ENCODE measurements around the gene ZNF18. TPM values are rescaled to one million over a fixed set of nuclear protein-coding genes. Genes with fewer than 3 reads are reported as not detected.

Gene ZNF18
- total and polyA plus RNA-seq, 2 donors (not counting 3 experiments of a cell fraction or from before 2014, with no cell fraction given), result 2.3 to 5.8 TPM

DNA sequence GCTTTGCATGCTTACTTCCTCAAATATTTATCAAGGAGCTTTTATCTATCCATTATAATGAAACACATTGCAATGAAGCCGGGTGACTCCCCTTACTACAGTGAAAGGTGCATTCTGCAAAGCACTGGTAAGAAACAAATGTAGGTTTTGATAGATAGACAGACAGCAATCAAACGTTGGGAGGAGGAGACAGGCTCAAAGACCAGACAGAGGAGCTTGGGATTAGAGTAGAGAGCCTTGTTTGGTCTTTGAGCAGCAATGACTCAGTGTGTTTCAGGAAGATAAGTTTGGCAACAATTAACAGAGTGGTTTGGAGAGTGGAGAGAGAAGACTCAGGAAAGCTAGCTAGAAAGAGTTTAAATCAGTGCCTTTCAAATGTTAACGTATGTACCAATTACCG is 68.8 kb downstream of the ZNF18 start:
- no peaks in the 10 kb centered on the region for H3K79me2 ChIP-seq (ENCODE audit: control insufficient read depth, insufficient read depth, low read length)
- no peak overlapping the region for H3K9ac ChIP-seq (replicated peaks; ENCODE audit: extremely low read depth, insufficient read depth, low read length)
- ChIA-PET POLR2A (interaction anchor here (0.6 kb wide), 2 partner anchors 69 to 1962 kb away, joined by 3 read pairs; partner anchors contain the start of gene ZNF18), CTCF (no interaction called here)
- H3K9me1 ChIP-seq (replicated peaks; ENCODE audit: control insufficient read depth, extremely low read depth, insufficient read depth, low read length), result no peaks in the 10 kb centered on the region
- H3K9me3 ChIP-seq (replicated peaks; ENCODE audit: control insufficient read depth, insufficient read depth, low read length), result no peaks in the 10 kb centered on the region
- dilution Hi-C loops (cut with MboI; ENCODE audit: extremely low pct_ligation_motif_present, low sequenced_read_pairs) (no loop called here), intact Hi-C loops (cut with micrococcal nuclease) (no loop called here)
- FAIRE-seq, result no peak
- H3K27me3 ChIP-seq (ENCODE audit: control insufficient read depth in 2 of 2, insufficient read depth in 2 of 2, low read length in 2 of 2), result no peaks in the 10 kb centered on the region
- TF ChIP-seq JUN (IDR thresholded peaks at IDR 0.05; ENCODE audit: borderline replicate concordance, insufficient read depth, insufficient read length, low read depth) (no peak), POLR2A (IDR thresholded peaks at IDR 0.05; ENCODE audit: low read depth, low read length) (no peak), MYC (IDR thresholded peaks at IDR 0.05; ENCODE audit: low read depth, low read length) (no peak), FOS (IDR thresholded peaks at IDR 0.05; ENCODE audit: borderline replicate concordance, insufficient read depth, low read length) (no peak), POLR2AphosphoS5 (IDR thresholded peaks at IDR 0.05; ENCODE audit: insufficient read depth, low read depth, low read length) (no peak), CTCF (IDR thresholded peaks at IDR 0.05; ENCODE audit: extremely low read depth in 1 of 2, insufficient read depth in 1 of 2, low read depth in 1 of 2, low read length in 2 of 2) (no peak), EZH2 (IDR thresholded peaks at IDR 0.05; ENCODE audit: borderline replicate concordance, low read depth, low read length, severe bottlenecking) (no peak), GATA2 (IDR thresholded peaks at IDR 0.05; ENCODE audit: insufficient read depth, insufficient read length, low read depth, low read length) (no peak), MAX (IDR thresholded peaks at IDR 0.05; ENCODE audit: insufficient read depth, insufficient read length) (no peak)
- no TSS peak for BruUV-seq (replicated peaks)
- H3K4me1 ChIP-seq (ENCODE audit: control insufficient read depth, extremely low read depth, insufficient read depth, low read length), result no peaks in the 10 kb centered on the region
- no peak overlapping the region for H3K4me2 ChIP-seq (ENCODE audit: insufficient read depth, low read length)
- H4K20me1 ChIP-seq (replicated peaks; ENCODE audit: control insufficient read depth, extremely low read depth, insufficient read depth, low read length), result no peaks in the 10 kb centered on the region
- no peaks in the 10 kb centered on the region for H3K36me3 ChIP-seq (ENCODE audit: control insufficient read depth in 2 of 2, extremely low read depth in 1 of 2, insufficient read depth in 2 of 2, low read length in 2 of 2)
- no peak overlapping the region for H2AFZ ChIP-seq (ENCODE audit: low read depth, low read length)
- no peak overlapping the region for H3K27ac ChIP-seq (ENCODE audit: insufficient read depth, low read depth, low read length)
- H3K4me3 ChIP-seq (replicated peaks in 1 of 3; ENCODE audit: insufficient read depth in 1 of 3, low read depth in 1 of 3, low read length in 3 of 3), result no peak overlapping the region
- DNase-seq (ENCODE audit: low read depth, low spot score), result no peak

Small RNAs within 50 kb of the gene (small RNA-seq; reads per million reads assigned to genes)
- gene RNU11-2P (ENCODE audit: insufficient read depth, insufficient read length, low read depth, low replicate concordance), result not detected

Other genes starting within 250 kb of the ZNF18 start
- 17.5 and 21.0 TPM in 2 replicates for gene MAP2K4, start 23.4 kb upstream of the ZNF18 start, total RNA-seq
- gene MAP2K4, start 23.4 kb upstream of the ZNF18 start, polyA plus RNA-seq, result 7.5 and 8.6 TPM in 2 replicates